HepG2 (cell line): ENCODE data around the gene PSMD9. TPM values are rescaled to one million over a fixed set of nuclear protein-coding genes. Genes with fewer than 3 reads are reported as not detected.
A peak's percentile ranks its signal among the peaks of the same experiment; 100 is the strongest.

Experiments used
- BRCA1 ChIP-seq: sonication (generic); formaldehyde crosslinking; IDR thresholded peaks from 2 replicates; pipeline ENCODE4 v1.4.0; 2020; ENCODE audit warnings: missing genetic modification reagents
- DNMT1 ChIP-seq: sonication (generic); formaldehyde crosslinking; IDR thresholded peaks from 2 replicates; pipeline ENCODE4 v1.5.1; 2020; ENCODE audit warnings: mild to moderate bottlenecking, missing genetic modification reagents
- EP300 ChIP-seq, 3 experiments: sonication (generic) in 1 of 3; formaldehyde crosslinking in 1 of 3; IDR thresholded peaks; 2 replicates each; pipeline versions ENCODE4 v1.5.1 to v1.6.1; 2011 to 2020; ENCODE audit warnings: low read depth in 2 of 3, low read length in 2 of 3, borderline replicate concordance in 1 of 3, improper control_type of control experiment in 1 of 3, mild to moderate bottlenecking in 1 of 3, missing genetic modification reagents in 1 of 3, moderate library complexity in 1 of 3
- FOXM1 ChIP-seq: sonication (generic); formaldehyde crosslinking; IDR thresholded peaks from 2 replicates; pipeline ENCODE4 v1.5.0; 2020; ENCODE audit warnings: missing genetic modification reagents
- GABPA ChIP-seq, 2 experiments: IDR thresholded peaks; 2 replicates each; pipeline ENCODE4 v1.6.1; 2011 to 2016; ENCODE audit warnings: low read depth in 2 of 2, low read length in 1 of 2, missing biosample characterization in 1 of 2, missing genetic modification characterization in 1 of 2
- KLF15 ChIP-seq: sonication (generic); formaldehyde crosslinking; IDR thresholded peaks from 2 replicates; pipeline ENCODE4 v1.8.1; 2023; ENCODE audit warnings: borderline replicate concordance, mild to moderate bottlenecking, inconsistent platforms, missing genetic modification reagents, mixed read lengths
- NFE2L1 ChIP-seq: sonication (generic); formaldehyde crosslinking; IDR thresholded peaks from 2 replicates; pipeline ENCODE4 v1.4.0; 2020; ENCODE audit warnings: missing genetic modification reagents, mild to moderate bottlenecking, borderline replicate concordance
- NFKB2 ChIP-seq: sonication (generic); formaldehyde crosslinking; IDR thresholded peaks from 2 replicates; pipeline ENCODE4 v1.4.0; 2020; ENCODE audit warnings: missing genetic modification reagents, borderline replicate concordance
- ZNF430 ChIP-seq: sonication (generic); formaldehyde crosslinking; IDR thresholded peaks from 2 replicates; pipeline ENCODE4 v1.9.0; 2021; ENCODE audit warnings: mild to moderate bottlenecking, missing genetic modification reagents
- ZNF44 ChIP-seq: sonication (generic); formaldehyde crosslinking; IDR thresholded peaks from 2 replicates; pipeline ENCODE4 v1.5.1; 2020; ENCODE audit warnings: mild to moderate bottlenecking, missing genetic modification reagents
- ZNF530 ChIP-seq: sonication (generic); formaldehyde crosslinking; IDR thresholded peaks from 2 replicates; pipeline ENCODE4 v1.5.0; 2020; ENCODE audit warnings: low read depth, mild to moderate bottlenecking, missing genetic modification reagents
- ZNF558 ChIP-seq: sonication (generic); formaldehyde crosslinking; IDR thresholded peaks from 2 replicates; pipeline ENCODE4 v1.9.0; 2022; ENCODE audit warnings: mild to moderate bottlenecking, missing genetic modification reagents, borderline replicate concordance
- ZNF841 ChIP-seq: sonication (generic); formaldehyde crosslinking; IDR thresholded peaks from 2 replicates; pipeline ENCODE4 v1.8.1; 2023; ENCODE audit warnings: missing genetic modification reagents, borderline replicate concordance
- polyA plus RNA-seq, 8 experiments: library from polyadenylated mRNA; depleted of rRNA in 3 of 8; stranded (reverse) in 7 of 8; unstranded in 1 of 8; fragments of >200 nt; fragmentation: Illumina TruSeq in 4 of 8; extraction: Trizol in 4 of 8; gene quantifications; 2 replicates each; pipeline versions ENCODE4 v1.2.1 to v1.2.3, GENCODE V29; 2011 to 2016; ENCODE audit warnings: low read depth in 4 of 8, missing spikeins in 1 of 8, mixed read lengths in 1 of 8; ENCODE audit not compliant: insufficient read depth in 1 of 8
- total RNA-seq, 5 experiments: library from RNA; depleted of rRNA; stranded (reverse); fragments of >200 nt; fragmentation: Illumina TruSeq; extraction: Trizol; gene quantifications; 2 replicates each; pipeline ENCODE4 v1.2.3, GENCODE V29; 2016; ENCODE audit warnings: low read depth in 1 of 5
- TF ChIP-seq, protein P1 (sequence below): sonication (generic); formaldehyde crosslinking; IDR thresholded peaks from 2 replicates; pipeline ENCODE4 v1.4.0; 2020; ENCODE audit warnings: missing genetic modification reagents
- TF ChIP-seq, protein P2 (sequence below): sonication (generic); formaldehyde crosslinking; IDR thresholded peaks from 2 replicates; pipeline ENCODE4 v1.4.0; 2020; ENCODE audit warnings: missing genetic modification reagents
- TF ChIP-seq, protein P3 (sequence below): IDR thresholded peaks from 2 replicates; pipeline ENCODE4 v1.6.1; 2016

The PSMD9 gene
- total and polyA plus RNA-seq, 2 of the 13 experiments (the other 11 are each of a cell fraction or from before 2014, with no cell fraction given) = 41.4 to 61.1 TPM

DNA sequence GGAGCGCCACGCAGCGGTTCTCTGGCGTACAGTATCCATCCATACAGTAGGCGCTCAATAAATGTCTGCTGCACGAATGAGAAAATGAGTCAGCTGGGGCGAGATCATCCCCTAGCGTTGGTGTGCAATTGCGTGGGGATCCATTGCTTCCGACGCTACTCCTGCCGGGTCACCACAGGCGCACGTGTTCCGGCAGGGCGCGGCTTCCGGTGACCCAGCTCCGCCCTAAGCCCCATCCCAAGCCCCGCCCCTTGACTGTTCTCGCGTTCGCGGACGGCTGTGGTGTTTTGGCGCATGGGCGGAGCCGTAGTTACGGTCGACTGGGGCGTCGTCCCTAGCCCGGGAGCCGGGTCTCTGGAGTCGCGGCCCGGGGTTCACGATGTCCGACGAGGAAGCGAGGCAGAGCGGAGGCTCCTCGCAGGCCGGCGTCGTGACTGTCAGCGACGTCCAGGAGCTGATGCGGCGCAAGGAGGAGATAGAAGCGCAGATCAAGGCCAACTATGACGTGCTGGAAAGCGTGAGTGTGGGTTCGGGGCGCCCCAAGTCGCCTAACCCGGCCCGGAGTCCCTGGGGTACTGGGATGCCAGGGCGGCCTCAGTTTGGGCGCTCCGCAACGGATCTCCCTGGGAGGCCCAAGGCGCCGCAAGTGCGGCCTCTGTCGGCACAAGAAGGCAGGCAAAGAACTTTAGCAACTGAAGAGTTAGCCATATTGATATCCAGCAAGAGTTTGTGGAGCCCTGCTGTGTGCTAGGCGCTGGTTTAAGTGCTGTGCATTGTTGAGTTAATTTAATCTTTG lies at the start of gene PSMD9 (continued):
- TF ChIP-seq, protein P1, sequence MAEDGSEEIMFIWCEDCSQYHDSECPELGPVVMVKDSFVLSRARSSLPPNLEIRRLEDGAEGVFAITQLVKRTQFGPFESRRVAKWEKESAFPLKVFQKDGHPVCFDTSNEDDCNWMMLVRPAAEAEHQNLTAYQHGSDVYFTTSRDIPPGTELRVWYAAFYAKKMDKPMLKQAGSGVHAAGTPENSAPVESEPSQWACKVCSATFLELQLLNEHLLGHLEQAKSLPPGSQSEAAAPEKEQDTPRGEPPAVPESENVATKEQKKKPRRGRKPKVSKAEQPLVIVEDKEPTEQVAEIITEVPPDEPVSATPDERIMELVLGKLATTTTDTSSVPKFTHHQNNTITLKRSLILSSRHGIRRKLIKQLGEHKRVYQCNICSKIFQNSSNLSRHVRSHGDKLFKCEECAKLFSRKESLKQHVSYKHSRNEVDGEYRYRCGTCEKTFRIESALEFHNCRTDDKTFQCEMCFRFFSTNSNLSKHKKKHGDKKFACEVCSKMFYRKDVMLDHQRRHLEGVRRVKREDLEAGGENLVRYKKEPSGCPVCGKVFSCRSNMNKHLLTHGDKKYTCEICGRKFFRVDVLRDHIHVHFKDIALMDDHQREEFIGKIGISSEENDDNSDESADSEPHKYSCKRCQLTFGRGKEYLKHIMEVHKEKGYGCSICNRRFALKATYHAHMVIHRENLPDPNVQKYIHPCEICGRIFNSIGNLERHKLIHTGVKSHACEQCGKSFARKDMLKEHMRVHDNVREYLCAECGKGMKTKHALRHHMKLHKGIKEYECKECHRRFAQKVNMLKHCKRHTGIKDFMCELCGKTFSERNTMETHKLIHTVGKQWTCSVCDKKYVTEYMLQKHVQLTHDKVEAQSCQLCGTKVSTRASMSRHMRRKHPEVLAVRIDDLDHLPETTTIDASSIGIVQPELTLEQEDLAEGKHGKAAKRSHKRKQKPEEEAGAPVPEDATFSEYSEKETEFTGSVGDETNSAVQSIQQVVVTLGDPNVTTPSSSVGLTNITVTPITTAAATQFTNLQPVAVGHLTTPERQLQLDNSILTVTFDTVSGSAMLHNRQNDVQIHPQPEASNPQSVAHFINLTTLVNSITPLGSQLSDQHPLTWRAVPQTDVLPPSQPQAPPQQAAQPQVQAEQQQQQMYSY (CRISPR knock-in tag) = peak; percentile 47; the same call in 1 of the 2 replicates
- no peak for TF ChIP-seq BRCA1 (CRISPR knock-in tag)
- no peak for TF ChIP-seq FOXM1 (CRISPR knock-in tag)
- 0 out of 2 replicates have a peak, but pooled peaks have one; percentile 71 for TF ChIP-seq ZNF841 (CRISPR knock-in tag)
- TF ChIP-seq EP300 (IDR thresholded peaks at IDR 0.05; ENCODE audit: low read depth in 2 of 2, low read length in 2 of 2) = peak in 1 of 2 experiments; percentile 30; a peak in 1 of 4 replicates
- TF ChIP-seq EP300 (CRISPR knock-in tag; IDR thresholded peaks at IDR 0.05; ENCODE audit: borderline replicate concordance) = peak; percentile 68
- TF ChIP-seq DNMT1 = peak; percentile 83
- peak; percentile 95; the same call in 1 of the 2 replicates for TF ChIP-seq ZNF430 (CRISPR knock-in tag)
- TF ChIP-seq GABPA (IDR thresholded peaks at IDR 0.05; ENCODE audit: low read depth, low read length) = peak; percentile 98
- peak; percentile 98 for TF ChIP-seq GABPA (CRISPR knock-in tag; IDR thresholded peaks at IDR 0.05; ENCODE audit: low read depth)
- no peak; the same call in 1 of the 2 replicates for TF ChIP-seq KLF15 (CRISPR knock-in tag)
- no peak for TF ChIP-seq ZNF530
- TF ChIP-seq ZNF44 (CRISPR knock-in tag) = peak; percentile 87; the same call in 1 of the 2 replicates
- TF ChIP-seq ZNF558 (CRISPR knock-in tag) = no peak
- peak; percentile 86; the same call in 1 of the 2 replicates for TF ChIP-seq NFKB2 (CRISPR knock-in tag)
- no peak for TF ChIP-seq NFE2L1 (CRISPR knock-in tag)
- TF ChIP-seq, protein P2, sequence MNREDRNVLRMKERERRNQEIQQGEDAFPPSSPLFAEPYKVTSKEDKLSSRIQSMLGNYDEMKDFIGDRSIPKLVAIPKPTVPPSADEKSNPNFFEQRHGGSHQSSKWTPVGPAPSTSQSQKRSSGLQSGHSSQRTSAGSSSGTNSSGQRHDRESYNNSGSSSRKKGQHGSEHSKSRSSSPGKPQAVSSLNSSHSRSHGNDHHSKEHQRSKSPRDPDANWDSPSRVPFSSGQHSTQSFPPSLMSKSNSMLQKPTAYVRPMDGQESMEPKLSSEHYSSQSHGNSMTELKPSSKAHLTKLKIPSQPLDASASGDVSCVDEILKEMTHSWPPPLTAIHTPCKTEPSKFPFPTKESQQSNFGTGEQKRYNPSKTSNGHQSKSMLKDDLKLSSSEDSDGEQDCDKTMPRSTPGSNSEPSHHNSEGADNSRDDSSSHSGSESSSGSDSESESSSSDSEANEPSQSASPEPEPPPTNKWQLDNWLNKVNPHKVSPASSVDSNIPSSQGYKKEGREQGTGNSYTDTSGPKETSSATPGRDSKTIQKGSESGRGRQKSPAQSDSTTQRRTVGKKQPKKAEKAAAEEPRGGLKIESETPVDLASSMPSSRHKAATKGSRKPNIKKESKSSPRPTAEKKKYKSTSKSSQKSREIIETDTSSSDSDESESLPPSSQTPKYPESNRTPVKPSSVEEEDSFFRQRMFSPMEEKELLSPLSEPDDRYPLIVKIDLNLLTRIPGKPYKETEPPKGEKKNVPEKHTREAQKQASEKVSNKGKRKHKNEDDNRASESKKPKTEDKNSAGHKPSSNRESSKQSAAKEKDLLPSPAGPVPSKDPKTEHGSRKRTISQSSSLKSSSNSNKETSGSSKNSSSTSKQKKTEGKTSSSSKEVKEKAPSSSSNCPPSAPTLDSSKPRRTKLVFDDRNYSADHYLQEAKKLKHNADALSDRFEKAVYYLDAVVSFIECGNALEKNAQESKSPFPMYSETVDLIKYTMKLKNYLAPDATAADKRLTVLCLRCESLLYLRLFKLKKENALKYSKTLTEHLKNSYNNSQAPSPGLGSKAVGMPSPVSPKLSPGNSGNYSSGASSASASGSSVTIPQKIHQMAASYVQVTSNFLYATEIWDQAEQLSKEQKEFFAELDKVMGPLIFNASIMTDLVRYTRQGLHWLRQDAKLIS (CRISPR knock-in tag) = no peak; the same call in 1 of the 2 replicates
- TF ChIP-seq, protein P3, sequence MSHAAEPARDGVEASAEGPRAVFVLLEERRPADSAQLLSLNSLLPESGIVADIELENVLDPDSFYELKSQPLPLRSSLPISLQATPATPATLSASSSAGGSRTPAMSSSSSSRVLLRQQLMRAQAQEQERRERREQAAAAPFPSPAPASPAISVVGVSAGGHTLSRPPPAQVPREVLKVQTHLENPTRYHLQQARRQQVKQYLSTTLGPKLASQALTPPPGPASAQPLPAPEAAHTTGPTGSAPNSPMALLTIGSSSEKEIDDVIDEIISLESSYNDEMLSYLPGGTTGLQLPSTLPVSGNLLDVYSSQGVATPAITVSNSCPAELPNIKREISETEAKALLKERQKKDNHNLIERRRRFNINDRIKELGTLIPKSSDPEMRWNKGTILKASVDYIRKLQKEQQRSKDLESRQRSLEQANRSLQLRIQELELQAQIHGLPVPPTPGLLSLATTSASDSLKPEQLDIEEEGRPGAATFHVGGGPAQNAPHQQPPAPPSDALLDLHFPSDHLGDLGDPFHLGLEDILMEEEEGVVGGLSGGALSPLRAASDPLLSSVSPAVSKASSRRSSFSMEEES (CRISPR knock-in tag) = peak; percentile 87
